Head of caudate nucleus (tissue), 42 donors: ENCODE measurements around the gene ARID3A.

ENCODE experiments used
- DNase-seq, 42 donors: peaks; one replicate each; pipeline versions ENCODE4 v3.0.0 to v3.0.0-alpha.2; 2020 to 2021; ENCODE audit warnings: mixed read lengths in 7 of 42
- intact Hi-C: fragments of 100-400 bp; cut with DNase I; formaldehyde crosslinking; loops from one replicate; pipeline ENCODE4 v1.15.0; 2022

Gene ARID3A

GRCh38 chr19:1006711-1007398 lies 81.0 kb downstream of the ARID3A start:
- DNase-seq, result no peak
- intact Hi-C loops, result no loop called here

GRCh38 chr19:1007399-1008251 lies 81.8 kb downstream of the ARID3A start:
- no peak for DNase-seq
- intact Hi-C loops, result no loop called here

GRCh38 chr19:1008268-1009040 lies 82.6 kb downstream of the ARID3A start:
- no peak for DNase-seq
- intact Hi-C loops, result no loop called here

- intact Hi-C loops, result no loop called here
- DNase-seq, result no peak
Observed at GRCh38 chr19:1009041-1009980, 83.5 kb downstream of the ARID3A start.

- DNase-seq, result no peak
- intact Hi-C loops, result loop anchor here (10.0 kb wide), 1 partner anchor 175 kb away; no protein-coding TSS in a partner anchor
Observed at GRCh38 chr19:1009981-1010538, 84.2 kb downstream of the ARID3A start.

- no peak for DNase-seq
- intact Hi-C loops, result loop anchor here (10.0 kb wide), 1 partner anchor 174 kb away; no protein-coding TSS in a partner anchor
Observed at GRCh38 chr19:1010586-1011510, 85.0 kb downstream of the ARID3A start.

- no peak for DNase-seq
- intact Hi-C loops, result loop anchor here (10.0 kb wide), 1 partner anchor 173 kb away; no protein-coding TSS in a partner anchor
Observed at GRCh38 chr19:1011831-1012333, 86.0 kb downstream of the ARID3A start.

GRCh38 chr19:1012334-1012733 lies 86.5 kb downstream of the ARID3A start:
- intact Hi-C loops, result loop anchor here (10.0 kb wide), 1 partner anchor 172 kb away; no protein-coding TSS in a partner anchor
- DNase-seq, result no peak

- no peak for DNase-seq
- intact Hi-C loops, result loop anchor here (10.0 kb wide), 1 partner anchor 172 kb away; no protein-coding TSS in a partner anchor
Observed at GRCh38 chr19:1013218-1013617, 87.4 kb downstream of the ARID3A start.

- no peak for DNase-seq
- intact Hi-C loops, result loop anchor here (10.0 kb wide), 1 partner anchor 170 kb away; no protein-coding TSS in a partner anchor
Observed at GRCh38 chr19:1014161-1015060, 88.6 kb downstream of the ARID3A start.

- DNase-seq, result no peak
- intact Hi-C loops, result loop anchor here (10.0 kb wide), 1 partner anchor 170 kb away; no protein-coding TSS in a partner anchor
Observed at GRCh38 chr19:1015061-1015781, 89.4 kb downstream of the ARID3A start.

GRCh38 chr19:1015782-1016646 lies 90.2 kb downstream of the ARID3A start:
- DNase-seq, result no peak
- intact Hi-C loops, result loop anchor here (10.0 kb wide), 1 partner anchor 169 kb away; no protein-coding TSS in a partner anchor

GRCh38 chr19:1016647-1017114 lies 90.8 kb downstream of the ARID3A start:
- no peak for DNase-seq
- intact Hi-C loops, result loop anchor here (10.0 kb wide), 1 partner anchor 168 kb away; no protein-coding TSS in a partner anchor
